Sigmoid colon (tissue), 4 donors: ENCODE data around the gene COLEC12.

Source experiments
- POLR2A ChIP-seq, 2 donors: fragments of 450-650 bp; IDR thresholded peaks; one replicate each; pipeline ENCODE4 v1.6.1; 2016; ENCODE audit warnings: antibody characterized with exemption in 2 of 2, mild to moderate bottlenecking in 2 of 2, moderate library complexity in 2 of 2
- POLR2AphosphoS5 ChIP-seq, 4 donors: sonication (generic); formaldehyde crosslinking; IDR thresholded peaks; one replicate each; pipeline ENCODE4 v1.6.1; 2017; ENCODE audit warnings: antibody characterized with exemption in 4 of 4
- TF ChIP-seq, protein P1 (sequence below), 4 experiments: fragments of 450-650 bp in 3 of 4; fragments of 200-600 bp in 1 of 4; IDR thresholded peaks; one replicate each; pipeline ENCODE4 v1.5.1; 2016 to 2019; ENCODE audit warnings: antibody characterized with exemption in 4 of 4, mild to moderate bottlenecking in 3 of 4, moderate library complexity in 2 of 4

DNA sequence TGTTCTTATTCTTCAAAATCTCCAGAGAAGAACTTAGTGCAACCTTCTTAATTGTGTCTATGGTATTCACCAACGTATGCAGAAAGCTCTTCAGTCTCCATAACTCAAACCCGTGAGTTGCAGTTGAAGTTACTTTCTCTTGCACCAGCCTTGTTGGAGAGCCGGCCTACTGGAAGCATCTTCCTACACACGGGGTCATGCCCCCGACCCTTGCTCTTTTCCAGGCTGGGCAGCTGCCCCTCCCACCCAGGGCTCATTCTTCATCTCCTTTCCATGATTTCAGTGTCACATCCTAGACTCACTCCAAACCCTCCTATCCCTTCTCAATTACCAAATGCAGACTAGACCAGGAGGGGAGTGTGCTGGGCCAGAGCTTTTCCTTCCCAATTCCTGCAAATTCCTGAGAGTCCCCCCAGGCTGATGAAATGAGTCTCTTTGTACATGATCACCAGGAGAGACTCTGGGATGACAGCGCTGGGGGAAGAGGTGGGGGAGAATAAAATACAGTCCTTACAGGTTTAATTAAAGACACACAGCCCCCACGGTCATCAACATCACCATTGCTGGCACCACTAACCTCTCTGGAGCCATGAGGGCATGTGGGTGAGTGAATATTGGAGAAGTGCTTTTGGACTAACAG, 75.3 kb downstream of the COLEC12 start:
- TF ChIP-seq, protein P1, sequence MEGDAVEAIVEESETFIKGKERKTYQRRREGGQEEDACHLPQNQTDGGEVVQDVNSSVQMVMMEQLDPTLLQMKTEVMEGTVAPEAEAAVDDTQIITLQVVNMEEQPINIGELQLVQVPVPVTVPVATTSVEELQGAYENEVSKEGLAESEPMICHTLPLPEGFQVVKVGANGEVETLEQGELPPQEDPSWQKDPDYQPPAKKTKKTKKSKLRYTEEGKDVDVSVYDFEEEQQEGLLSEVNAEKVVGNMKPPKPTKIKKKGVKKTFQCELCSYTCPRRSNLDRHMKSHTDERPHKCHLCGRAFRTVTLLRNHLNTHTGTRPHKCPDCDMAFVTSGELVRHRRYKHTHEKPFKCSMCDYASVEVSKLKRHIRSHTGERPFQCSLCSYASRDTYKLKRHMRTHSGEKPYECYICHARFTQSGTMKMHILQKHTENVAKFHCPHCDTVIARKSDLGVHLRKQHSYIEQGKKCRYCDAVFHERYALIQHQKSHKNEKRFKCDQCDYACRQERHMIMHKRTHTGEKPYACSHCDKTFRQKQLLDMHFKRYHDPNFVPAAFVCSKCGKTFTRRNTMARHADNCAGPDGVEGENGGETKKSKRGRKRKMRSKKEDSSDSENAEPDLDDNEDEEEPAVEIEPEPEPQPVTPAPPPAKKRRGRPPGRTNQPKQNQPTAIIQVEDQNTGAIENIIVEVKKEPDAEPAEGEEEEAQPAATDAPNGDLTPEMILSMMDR (IDR thresholded peaks at IDR 0.05): no peak
- TF ChIP-seq POLR2AphosphoS5 (IDR thresholded peaks at IDR 0.05) (no peak), POLR2A (IDR thresholded peaks at IDR 0.05) (no peak)
